GM12874 (cell line): Measurements from ENCODE around the gene ALOX15B.

ENCODE experiments used
- TF ChIP-seq, protein P1 (sequence below): IDR thresholded peaks from 2 replicates; pipeline ENCODE4 v1.5.1; 2011; ENCODE audit warnings: low read depth, mild to moderate bottlenecking, control low read depth, low read length, moderate library complexity; ENCODE audit not compliant: insufficient read depth

ALOX15B gene

DNA sequence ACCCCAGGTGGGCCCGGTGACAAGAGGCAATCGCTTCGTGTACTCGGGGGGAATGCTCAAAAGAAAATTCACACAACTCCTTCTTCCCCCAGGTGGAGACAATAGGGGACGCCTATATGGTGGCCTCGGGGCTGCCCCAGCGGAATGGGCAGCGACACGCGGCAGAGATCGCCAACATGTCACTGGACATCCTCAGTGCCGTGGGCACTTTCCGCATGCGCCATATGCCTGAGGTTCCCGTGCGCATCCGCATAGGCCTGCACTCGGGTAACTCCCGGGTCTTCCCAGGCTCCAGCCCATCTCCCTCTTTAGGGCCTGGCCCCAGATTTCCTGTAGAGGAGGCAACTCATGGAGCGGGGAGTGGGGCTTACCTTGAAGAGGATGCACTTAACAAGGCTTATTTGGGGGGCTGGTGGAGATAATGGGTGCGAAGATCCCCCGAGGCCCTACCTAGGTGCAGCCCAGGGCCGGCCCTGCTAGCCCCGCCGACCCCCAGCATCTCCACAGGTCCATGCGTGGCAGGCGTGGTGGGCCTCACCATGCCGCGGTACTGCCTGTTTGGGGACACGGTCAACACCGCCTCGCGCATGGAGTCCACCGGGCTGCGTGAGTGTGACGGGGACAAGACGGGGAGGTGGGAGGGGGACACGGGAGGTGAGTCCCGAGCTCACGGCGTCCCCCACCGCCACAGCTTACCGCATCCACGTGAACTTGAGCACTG, 23.5 kb upstream of the ALOX15B start:
- TF ChIP-seq, protein P1, sequence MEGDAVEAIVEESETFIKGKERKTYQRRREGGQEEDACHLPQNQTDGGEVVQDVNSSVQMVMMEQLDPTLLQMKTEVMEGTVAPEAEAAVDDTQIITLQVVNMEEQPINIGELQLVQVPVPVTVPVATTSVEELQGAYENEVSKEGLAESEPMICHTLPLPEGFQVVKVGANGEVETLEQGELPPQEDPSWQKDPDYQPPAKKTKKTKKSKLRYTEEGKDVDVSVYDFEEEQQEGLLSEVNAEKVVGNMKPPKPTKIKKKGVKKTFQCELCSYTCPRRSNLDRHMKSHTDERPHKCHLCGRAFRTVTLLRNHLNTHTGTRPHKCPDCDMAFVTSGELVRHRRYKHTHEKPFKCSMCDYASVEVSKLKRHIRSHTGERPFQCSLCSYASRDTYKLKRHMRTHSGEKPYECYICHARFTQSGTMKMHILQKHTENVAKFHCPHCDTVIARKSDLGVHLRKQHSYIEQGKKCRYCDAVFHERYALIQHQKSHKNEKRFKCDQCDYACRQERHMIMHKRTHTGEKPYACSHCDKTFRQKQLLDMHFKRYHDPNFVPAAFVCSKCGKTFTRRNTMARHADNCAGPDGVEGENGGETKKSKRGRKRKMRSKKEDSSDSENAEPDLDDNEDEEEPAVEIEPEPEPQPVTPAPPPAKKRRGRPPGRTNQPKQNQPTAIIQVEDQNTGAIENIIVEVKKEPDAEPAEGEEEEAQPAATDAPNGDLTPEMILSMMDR: no peak

DNA sequence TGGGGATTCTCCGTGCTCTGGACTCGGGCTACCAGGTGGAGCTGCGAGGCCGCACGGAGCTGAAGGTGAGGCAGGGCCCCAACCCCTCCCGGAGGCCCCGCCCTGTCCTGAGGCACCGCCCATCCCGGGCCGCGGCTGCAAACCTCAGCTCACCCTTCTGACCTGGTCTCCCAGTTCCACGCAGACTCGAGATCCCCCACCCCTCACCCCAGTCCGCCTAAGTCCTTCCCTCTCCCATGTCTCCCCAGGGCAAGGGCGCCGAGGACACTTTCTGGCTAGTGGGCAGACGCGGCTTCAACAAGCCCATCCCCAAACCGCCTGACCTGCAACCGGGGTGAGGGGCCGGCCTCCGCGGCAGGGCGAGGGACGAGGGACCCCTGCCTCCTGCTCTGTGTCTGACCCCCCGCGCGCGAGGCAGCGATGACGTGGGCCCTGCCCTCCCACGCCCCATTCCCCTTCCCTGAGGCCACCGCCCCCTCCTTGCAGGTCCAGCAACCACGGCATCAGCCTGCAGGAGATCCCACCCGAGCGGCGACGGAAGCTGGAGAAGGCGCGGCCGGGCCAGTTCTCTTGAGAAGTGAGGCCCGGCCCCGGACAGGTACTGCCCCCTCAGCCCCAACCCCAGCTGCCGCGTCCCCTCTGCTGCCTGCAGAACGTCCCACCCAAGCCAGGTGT, 22.8 kb upstream of the ALOX15B start:
- TF ChIP-seq, protein P1: no peak

DNA sequence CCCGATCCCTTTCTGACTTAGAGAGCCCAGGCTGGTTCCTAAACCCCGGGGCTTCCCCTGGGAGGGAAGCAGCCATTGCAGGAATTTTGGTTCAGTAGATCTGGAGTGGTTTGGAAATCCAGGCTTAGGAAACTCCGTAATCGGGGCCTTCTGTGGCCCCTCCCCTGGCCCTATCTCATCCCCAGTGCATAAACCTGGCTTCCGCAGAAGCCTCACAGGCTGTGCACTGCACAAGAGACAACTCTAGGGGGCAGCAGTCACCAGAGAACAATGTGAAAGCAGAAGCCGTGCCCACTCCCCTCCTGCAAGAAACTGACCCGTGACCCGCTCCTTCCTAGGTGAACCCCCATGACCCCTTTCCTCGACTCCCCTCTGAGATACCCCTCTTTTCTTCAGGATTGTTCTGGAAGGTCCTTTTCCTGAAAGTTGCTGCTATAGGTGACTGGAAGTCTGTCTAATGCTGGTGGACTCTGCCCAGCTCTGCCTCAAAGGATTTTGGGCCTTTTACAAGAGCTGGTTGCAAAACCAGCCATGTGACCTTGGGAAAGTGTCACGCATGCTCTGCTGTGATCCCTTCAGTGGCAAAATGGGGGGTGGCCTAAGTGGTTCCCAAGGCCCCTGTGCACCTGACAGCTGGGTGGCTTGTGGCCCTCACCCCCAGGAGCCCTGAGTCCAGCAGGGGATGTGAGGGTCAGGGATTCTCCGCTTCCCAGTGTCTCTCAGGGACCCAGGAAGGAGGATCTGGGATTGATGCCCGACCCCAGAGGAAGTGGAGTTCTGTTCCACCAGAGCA, 22.0 kb upstream of the ALOX15B start:
- TF ChIP-seq, protein P1: peak; percentile 80

DNA sequence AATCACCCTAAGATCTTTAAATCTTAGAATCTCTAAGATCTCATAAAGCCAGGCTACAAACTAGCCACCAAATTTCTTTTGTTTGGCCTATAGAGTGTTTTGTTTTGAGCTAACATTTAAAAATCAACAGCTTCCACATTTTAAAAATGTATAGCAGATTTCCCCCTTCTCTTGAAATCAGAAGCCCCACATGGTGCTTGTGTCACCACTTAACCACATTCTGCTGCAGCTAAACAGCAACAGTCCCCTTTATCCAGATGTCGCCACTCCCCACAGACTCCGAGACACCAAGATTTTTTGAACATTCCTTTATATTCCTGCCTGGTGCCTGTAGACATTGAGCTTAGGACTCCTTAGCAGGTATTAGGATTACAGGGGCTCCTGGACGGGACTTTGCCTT, 20.4 kb upstream of the ALOX15B start:
- TF ChIP-seq, protein P1: no peak

DNA sequence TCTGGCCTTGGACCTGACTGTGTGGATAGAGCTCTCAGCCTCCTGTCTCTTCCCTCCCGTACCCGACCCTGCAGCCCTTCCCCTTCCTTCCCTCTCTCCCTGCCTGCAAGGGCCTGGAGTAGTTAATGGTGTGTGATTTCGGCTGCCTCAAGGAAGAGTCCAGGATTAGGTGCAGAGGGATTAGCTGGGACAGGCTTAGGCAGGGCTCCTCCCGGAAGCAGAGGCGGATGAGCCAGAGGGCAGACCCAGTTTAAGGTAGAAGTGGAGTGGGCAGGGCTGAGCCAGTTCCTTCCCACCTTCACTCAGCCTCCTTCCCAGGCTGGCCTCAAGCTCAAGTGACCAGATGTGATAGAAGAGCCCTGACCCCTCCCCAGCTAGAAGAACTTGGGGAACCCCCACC, 19.7 kb upstream of the ALOX15B start:
- TF ChIP-seq, protein P1: no peak

DNA sequence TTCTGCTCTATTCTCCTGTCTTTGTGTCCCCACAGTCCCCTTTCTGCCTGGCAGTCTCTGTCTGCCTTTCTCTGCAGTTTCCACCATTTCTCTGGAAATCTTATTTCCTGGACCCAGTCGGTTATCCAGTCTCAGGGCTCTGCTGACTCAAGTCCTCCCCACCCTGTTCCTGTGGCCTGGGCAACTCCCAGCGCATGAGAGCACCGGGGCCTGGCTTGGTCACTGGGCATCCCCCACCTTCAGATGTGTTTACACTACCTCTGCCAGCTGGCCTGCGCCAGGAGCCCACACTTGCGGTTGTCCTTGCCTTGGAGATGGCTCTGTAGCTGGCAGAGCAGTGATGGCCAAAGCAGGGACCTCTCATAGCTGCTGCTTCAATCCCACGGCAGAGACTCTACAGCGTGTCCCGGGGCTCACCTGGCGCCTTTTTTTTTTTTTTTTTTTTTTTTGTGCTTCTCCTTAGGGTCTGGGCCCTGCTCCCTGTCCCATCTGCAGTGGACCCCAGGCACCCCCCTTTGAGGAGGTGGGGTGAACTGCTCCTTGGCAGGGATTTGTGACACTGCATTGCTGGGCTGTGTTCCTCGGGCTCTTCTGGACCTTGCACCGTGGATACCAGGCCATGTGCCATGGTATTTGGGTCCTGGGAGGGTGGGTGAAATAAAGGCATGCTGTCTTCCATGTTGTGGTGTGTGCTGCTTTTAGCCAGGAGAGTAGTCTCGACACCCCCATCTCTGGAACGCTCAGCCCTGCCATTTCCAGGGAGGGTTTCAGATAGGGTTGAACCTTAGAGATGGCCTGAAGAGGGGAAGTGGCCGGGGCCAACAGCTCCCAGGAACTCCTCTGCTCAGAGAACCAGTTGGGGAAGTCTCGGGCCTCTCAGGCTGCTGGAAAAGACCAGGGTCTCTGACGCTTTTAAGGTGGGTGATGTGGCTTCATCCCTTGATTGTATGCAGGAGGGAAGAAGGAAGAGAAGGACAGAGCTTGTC, 18.9 kb upstream of the ALOX15B start:
- TF ChIP-seq, protein P1: no peak
